ENCODE data around the gene AGPS.

GRCh38 chr2:177413703-177414102, 21.1 kb downstream of the AGPS start:
- TF ChIP-seq CTCF (IDR thresholded peaks at IDR 0.05) (no peak), POLR2A (IDR thresholded peaks at IDR 0.05) (no peak)
